Subcutaneous abdominal adipose tissue (tissue), 5 donors: ENCODE data around the gene PGLYRP4.

Experiments
- H3K27ac ChIP-seq: one replicate; pipeline ENCODE4 v1.7.0; 2013; ENCODE audit warnings: low read depth, mild to moderate bottlenecking, inconsistent platforms, low read length, moderate library complexity
- H3K27me3 ChIP-seq, 5 donors: one replicate each; pipeline ENCODE4 v1.7.0; 2013; ENCODE audit warnings: low read length in 5 of 5, inconsistent platforms in 1 of 5; ENCODE audit not compliant: control insufficient read depth in 5 of 5, insufficient read depth in 4 of 5
- H3K36me3 ChIP-seq, 5 donors: one replicate each; pipeline ENCODE4 v1.7.0; 2013; ENCODE audit warnings: low read length in 5 of 5; ENCODE audit not compliant: control insufficient read depth in 5 of 5, insufficient read depth in 5 of 5
- H3K4me1 ChIP-seq, 5 donors: one replicate each; pipeline ENCODE4 v1.7.0; 2013; ENCODE audit warnings: low read length in 5 of 5, mild to moderate bottlenecking in 3 of 5, moderate library complexity in 1 of 5; ENCODE audit not compliant: control insufficient read depth in 5 of 5, insufficient read depth in 5 of 5
- H3K4me3 ChIP-seq, 5 donors: one replicate each; pipeline ENCODE4 v1.7.0; 2013; ENCODE audit warnings: low read length in 5 of 5, low read depth in 1 of 5
- H3K9ac ChIP-seq, 5 donors: one replicate each; pipeline ENCODE4 v1.7.0; 2013; ENCODE audit warnings: low read length in 5 of 5, mild to moderate bottlenecking in 4 of 5, moderate library complexity in 3 of 5
- H3K9me3 ChIP-seq, 5 donors: one replicate each; pipeline ENCODE4 v1.7.0; 2013; ENCODE audit warnings: low read length in 5 of 5; ENCODE audit not compliant: control insufficient read depth in 5 of 5
- donor health status: healthy.
- donor health status: healthy.
- donor health status: healthy.
- donor health status: healthy.
- donor health status: healthy.

Gene PGLYRP4

GRCh38 chr1:153293851-153294250 lies 54.8 kb downstream of the PGLYRP4 start:
- no peaks in the 10 kb centered on the region for H3K36me3 ChIP-seq
- no peak overlapping the region for H3K27ac ChIP-seq
- H3K4me1 ChIP-seq, result no peaks in the 10 kb centered on the region
- H3K9me3 ChIP-seq, result no peaks in the 10 kb centered on the region
- H3K4me3 ChIP-seq, result no peak overlapping the region
- peaks cover 0 to 15% (median 8%) of the 10 kb centered on the region in 5 donors for H3K27me3 ChIP-seq
- no peak overlapping the region for H3K9ac ChIP-seq

DNA sequence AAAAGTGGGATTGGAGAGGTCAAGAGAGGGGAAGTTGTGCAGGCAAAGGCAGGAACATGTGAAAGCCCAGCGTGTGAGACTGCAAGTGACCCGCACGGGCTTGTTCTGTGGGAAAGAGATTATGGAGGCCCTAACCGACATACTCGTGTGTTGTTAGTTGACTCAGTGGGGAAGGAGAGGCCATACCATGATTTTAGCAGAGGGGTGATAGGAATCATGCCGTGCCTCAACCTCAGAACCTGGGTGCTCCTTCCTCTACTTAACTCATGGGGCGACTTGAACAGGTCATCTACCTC lies 55.2 kb downstream of the PGLYRP4 start:
- Histone ChIP-seq H3K36me3 (no peaks in the 10 kb centered on the region), H3K27ac (no peak overlapping the region), H3K27me3 (peaks cover 0 to 15% (median 8%) of the 10 kb centered on the region in 5 donors), H3K9ac (no peak overlapping the region), H3K9me3 (no peaks in the 10 kb centered on the region), H3K4me3 (no peak overlapping the region), H3K4me1 (no peaks in the 10 kb centered on the region)

GRCh38 chr1:153292740-153293479 lies 55.7 kb downstream of the PGLYRP4 start:
- no peaks in the 10 kb centered on the region for H3K36me3 ChIP-seq
- peaks cover 0 to 15% (median 10%) of the 10 kb centered on the region in 5 donors for H3K27me3 ChIP-seq
- H3K4me1 ChIP-seq, result no peaks in the 10 kb centered on the region
- H3K4me3 ChIP-seq, result no peak overlapping the region
- no peaks in the 10 kb centered on the region for H3K9me3 ChIP-seq
- H3K9ac ChIP-seq, result no peak overlapping the region
- H3K27ac ChIP-seq, result no peak overlapping the region

- H3K27me3 ChIP-seq, result peaks cover 0 to 15% (median 10%) of the 10 kb centered on the region in 5 donors
- no peaks in the 10 kb centered on the region for H3K36me3 ChIP-seq
- no peaks in the 10 kb centered on the region for H3K9me3 ChIP-seq
- no peak overlapping the region for H3K9ac ChIP-seq
- no peaks in the 10 kb centered on the region for H3K4me1 ChIP-seq
- H3K27ac ChIP-seq, result no peak overlapping the region
- no peak overlapping the region for H3K4me3 ChIP-seq
Observed at GRCh38 chr1:153292185-153292584, 56.5 kb downstream of the PGLYRP4 start.

DNA sequence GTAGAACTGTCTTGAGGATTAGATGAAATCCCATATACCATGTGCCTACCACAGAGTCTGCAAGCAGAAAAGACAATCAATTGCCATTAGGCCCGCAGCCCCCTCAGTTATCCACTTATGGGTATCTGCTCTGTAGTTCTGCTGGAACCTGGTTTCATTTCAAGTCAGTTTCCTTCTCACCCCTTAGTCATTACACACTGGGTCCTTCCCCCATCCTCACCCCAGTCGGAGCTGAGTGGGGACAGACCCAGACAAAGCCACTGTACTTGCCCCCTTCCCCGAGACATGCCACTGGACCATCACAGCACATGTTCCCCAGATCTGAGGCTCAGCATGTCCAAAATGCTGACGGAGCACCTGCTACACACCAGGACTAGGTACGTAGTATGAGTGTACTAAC lies 57.1 kb downstream of the PGLYRP4 start:
- H3K9ac ChIP-seq, result no peak overlapping the region
- H3K9me3 ChIP-seq, result no peaks in the 10 kb centered on the region
- H3K4me1 ChIP-seq, result no peaks in the 10 kb centered on the region
- H3K4me3 ChIP-seq, result no peak overlapping the region
- H3K27ac ChIP-seq, result no peak overlapping the region
- no peaks in the 10 kb centered on the region for H3K36me3 ChIP-seq
- peaks cover 0 to 12% (median 7%) of the 10 kb centered on the region in 5 donors for H3K27me3 ChIP-seq

- Histone ChIP-seq H3K9me3 (no peaks in the 10 kb centered on the region), H3K27me3 (peaks cover 0 to 10% (median 6%) of the 10 kb centered on the region in 5 donors)
Observed at GRCh38 chr1:153288634-153289275, 59.9 kb downstream of the PGLYRP4 start.

More at GRCh38 chr1:153288634-153289275, 59.9 kb downstream of the PGLYRP4 start:
- Histone ChIP-seq H3K27ac (no peak overlapping the region), H3K4me1 (no peaks in the 10 kb centered on the region), H3K36me3 (no peaks in the 10 kb centered on the region), H3K9ac (no peak overlapping the region), H3K4me3 (no peak overlapping the region)
